ENCODE data around the gene TMPRSS9. TPM values are rescaled to one million over a fixed set of nuclear protein-coding genes. Genes with fewer than 3 reads are reported as not detected.
"Not testable (repeated sequence)": the region's sequence is repeated elsewhere in the genome, so short reads cannot be mapped to it uniquely, and the experiment has no call there.

TMPRSS9 gene
- total and polyA plus RNA-seq, 9 donors: 0.05 to 0.51 (median 0.19) TPM; not detected in 1

GRCh38 chr19:2394442-2395292, 34.6 kb downstream of the TMPRSS9 start:
- WGBS, 3 donors: 56 to 70% (median 67%) methylated on average over 27 of the region's 27 CpGs
- intact Hi-C loops (cut with DNase I): loop anchor here in 2 of 4 donors (5.0 to 10.0 kb wide), 4 partner anchors 120 to 242 kb away; partner anchors contain the start of genes AP3D1 (in 2 of the 2), PLEKHJ1 (in 1 of the 2) and SF3A2 (in 1 of the 2)
- H3K27ac ChIP-seq: no peak overlapping the region
- no peaks in the 10 kb centered on the region for H3K4me1 ChIP-seq (ENCODE audit: insufficient read depth)
- TF ChIP-seq POLR2A (IDR thresholded peaks at IDR 0.05): no peak
- TF ChIP-seq EP300 (IDR thresholded peaks at IDR 0.05): no peak
- H3K4me3 ChIP-seq: no peak overlapping the region
- no peaks in the 10 kb centered on the region for H3K36me3 ChIP-seq
- H3K9me3 ChIP-seq: no peaks in the 10 kb centered on the region
- no peak for DNase-seq
- no peaks in the 10 kb centered on the region for H3K27me3 ChIP-seq

- H3K27me3 ChIP-seq; H3K9me3 ChIP-seq; DNase-seq; H3K4me1 ChIP-seq (ENCODE audit: insufficient read depth); H3K36me3 ChIP-seq; H3K4me3 ChIP-seq; H3K27ac ChIP-seq: not testable (repeated sequence)
- 74 to 86% (median 82%) methylated on average over 18 of the region's 18 CpGs for WGBS, 3 donors
- intact Hi-C loops (cut with DNase I): loop anchor here in 2 of 4 donors (5.0 to 10.0 kb wide), 3 partner anchors 121 to 243 kb away; partner anchors contain the start of gene AP3D1 (in 2 of the 2)
Measured at GRCh38 chr19:2395293-2395829, 35.3 kb downstream of the TMPRSS9 start.

GRCh38 chr19:2397173-2397572, 37.1 kb downstream of the TMPRSS9 start:
- not testable (repeated sequence) for H3K4me1 ChIP-seq (ENCODE audit: insufficient read depth); DNase-seq; H3K36me3 ChIP-seq; H3K27ac ChIP-seq; H3K4me3 ChIP-seq; H3K9me3 ChIP-seq; H3K27me3 ChIP-seq
- 92 to 95% (median 92%) methylated on average over 7 of the region's 7 CpGs for WGBS, 3 donors
- intact Hi-C loops (cut with DNase I): loop anchor here in 2 of 4 donors (5.0 to 10.0 kb wide), 3 partner anchors 122 to 245 kb away; partner anchors contain the start of gene AP3D1 (in 2 of the 2)

- Histone ChIP-seq H3K4me3 (no peak overlapping the region), H3K27ac (no peak overlapping the region), H3K27me3 (no peaks in the 10 kb centered on the region), H3K4me1 (ENCODE audit: insufficient read depth) (no peaks in the 10 kb centered on the region), H3K36me3 (no peaks in the 10 kb centered on the region), H3K9me3 (no peaks in the 10 kb centered on the region)
- no peak for TF ChIP-seq EP300 (IDR thresholded peaks at IDR 0.05)
- TF ChIP-seq POLR2A (IDR thresholded peaks at IDR 0.05): no peak
- TF ChIP-seq CTCF (IDR thresholded peaks at IDR 0.05): no peak
- 77 to 81% (median 79%) methylated on average over 14 of the region's 14 CpGs for WGBS, 3 donors
- intact Hi-C loops (cut with DNase I): loop anchor here in 2 of 4 donors (5.0 to 10.0 kb wide), 3 partner anchors 124 to 247 kb away; partner anchors contain the start of gene AP3D1 (in 2 of the 2)
- no peak for DNase-seq
Measured at GRCh38 chr19:2398735-2399305, 38.8 kb downstream of the TMPRSS9 start.

GRCh38 chr19:2399582-2399981, 39.5 kb downstream of the TMPRSS9 start:
- intact Hi-C loops (cut with DNase I): loop anchor here in 2 of 4 donors (5.0 to 10.0 kb wide), 3 partner anchors 125 to 247 kb away; partner anchors contain the start of gene AP3D1 (in 2 of the 2)
- H3K27me3 ChIP-seq: no peaks in the 10 kb centered on the region
- H3K4me3 ChIP-seq: no peak overlapping the region
- DNase-seq: no peak
- no peaks in the 10 kb centered on the region for H3K9me3 ChIP-seq
- H3K27ac ChIP-seq: no peak overlapping the region
- 92 to 97% (median 93%) methylated on average over 4 of the region's 4 CpGs for WGBS, 3 donors
- no peaks in the 10 kb centered on the region for H3K4me1 ChIP-seq (ENCODE audit: insufficient read depth)
- TF ChIP-seq EP300 (IDR thresholded peaks at IDR 0.05) (no peak), POLR2A (IDR thresholded peaks at IDR 0.05) (no peak), CTCF (IDR thresholded peaks at IDR 0.05) (no peak)
- H3K36me3 ChIP-seq: no peaks in the 10 kb centered on the region

All from ovary (tissue), 9 donors.